Measurements from ENCODE around the gene ATP5F1E.

DNA sequence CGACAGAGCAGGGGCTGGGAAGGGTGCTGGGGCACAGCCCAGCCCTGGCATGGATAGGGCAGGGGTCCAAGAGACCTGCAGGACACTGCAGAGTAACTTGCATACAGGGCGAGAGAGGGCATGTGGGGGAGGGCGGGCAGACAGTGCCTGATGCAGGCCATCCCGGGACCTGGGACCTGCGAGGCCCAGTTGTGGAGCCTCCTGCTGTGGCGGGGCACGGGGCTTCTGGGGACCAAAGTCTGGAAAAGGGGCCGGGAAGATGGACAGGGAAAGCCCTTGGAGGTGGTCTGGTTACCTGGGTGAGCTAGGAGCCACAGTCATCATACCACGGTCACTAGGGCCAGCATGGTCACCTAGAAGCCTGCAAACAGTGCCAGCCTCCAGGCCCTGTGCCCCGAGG lies 13.3 kb downstream of the ATP5F1E start:
- TF ChIP-seq SCRT1 (tag by site-specific recombination; IDR thresholded peaks at IDR 0.05; ENCODE audit: borderline replicate concordance) (no peak), KLF7 (tag by site-specific recombination; IDR thresholded peaks at IDR 0.05; ENCODE audit: borderline replicate concordance) (no peak), ZBTB49 (tag by site-specific recombination; IDR thresholded peaks at IDR 0.05; ENCODE audit: low read depth) (no peak), GLI4 (tag by site-specific recombination; IDR thresholded peaks at IDR 0.05) (no peak), ZNF530 (tag by site-specific recombination; IDR thresholded peaks at IDR 0.05; ENCODE audit: low read depth) (no peak)
- TF ChIP-seq, protein P1, sequence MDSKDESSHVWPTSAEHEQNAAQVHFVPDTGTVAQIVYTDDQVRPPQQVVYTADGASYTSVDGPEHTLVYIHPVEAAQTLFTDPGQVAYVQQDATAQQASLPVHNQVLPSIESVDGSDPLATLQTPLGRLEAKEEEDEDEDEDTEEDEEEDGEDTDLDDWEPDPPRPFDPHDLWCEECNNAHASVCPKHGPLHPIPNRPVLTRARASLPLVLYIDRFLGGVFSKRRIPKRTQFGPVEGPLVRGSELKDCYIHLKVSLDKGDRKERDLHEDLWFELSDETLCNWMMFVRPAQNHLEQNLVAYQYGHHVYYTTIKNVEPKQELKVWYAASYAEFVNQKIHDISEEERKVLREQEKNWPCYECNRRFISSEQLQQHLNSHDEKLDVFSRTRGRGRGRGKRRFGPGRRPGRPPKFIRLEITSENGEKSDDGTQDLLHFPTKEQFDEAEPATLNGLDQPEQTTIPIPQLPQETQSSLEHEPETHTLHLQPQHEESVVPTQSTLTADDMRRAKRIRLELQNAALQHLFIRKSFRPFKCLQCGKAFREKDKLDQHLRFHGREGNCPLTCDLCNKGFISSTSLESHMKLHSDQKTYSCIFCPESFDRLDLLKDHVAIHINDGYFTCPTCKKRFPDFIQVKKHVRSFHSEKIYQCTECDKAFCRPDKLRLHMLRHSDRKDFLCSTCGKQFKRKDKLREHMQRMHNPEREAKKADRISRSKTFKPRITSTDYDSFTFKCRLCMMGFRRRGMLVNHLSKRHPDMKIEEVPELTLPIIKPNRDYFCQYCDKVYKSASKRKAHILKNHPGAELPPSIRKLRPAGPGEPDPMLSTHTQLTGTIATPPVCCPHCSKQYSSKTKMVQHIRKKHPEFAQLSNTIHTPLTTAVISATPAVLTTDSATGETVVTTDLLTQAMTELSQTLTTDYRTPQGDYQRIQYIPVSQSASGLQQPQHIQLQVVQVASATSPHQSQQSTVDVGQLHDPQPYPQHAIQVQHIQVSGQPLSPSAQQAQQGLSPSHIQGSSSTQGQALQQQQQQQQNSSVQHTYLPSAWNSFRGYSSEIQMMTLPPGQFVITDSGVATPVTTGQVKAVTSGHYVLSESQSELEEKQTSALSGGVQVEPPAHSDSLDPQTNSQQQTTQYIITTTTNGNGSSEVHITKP (tag by site-specific recombination; IDR thresholded peaks at IDR 0.05): no peak

All from HEK293 (cell line).